H1 (cell line): ENCODE data around the gene CYTIP. TPM values are rescaled to one million over a fixed set of nuclear protein-coding genes. Genes with fewer than 3 reads are reported as not detected.

Experiments used
- EP300 ChIP-seq, 2 experiments: IDR thresholded peaks; 1 replicate in 1 of 2; 2 replicates in 1 of 2; pipeline ENCODE4 v1.6.1; 2011 to 2012; ENCODE audit warnings: low read depth in 2 of 2, low read length in 2 of 2, mild to moderate bottlenecking in 2 of 2, borderline replicate concordance in 1 of 2, inconsistent platforms in 1 of 2, moderate library complexity in 1 of 2
- GABPA ChIP-seq: IDR thresholded peaks from 2 replicates; pipeline ENCODE4 v1.6.1; 2011; ENCODE audit warnings: mild to moderate bottlenecking, low read length, moderate library complexity, borderline replicate concordance; ENCODE audit not compliant: insufficient read depth
- PHF8 ChIP-seq: fragments of 200-600 bp; sonication (generic); conservative IDR thresholded peaks from 2 replicates; pipeline ENCODE4 v1.7.1; 2012; ENCODE audit warnings: low read depth, mild to moderate bottlenecking, inconsistent platforms, low read length, moderate library complexity
- RNF2 ChIP-seq: fragments of 200-900, 300-1000 bp; sonication (generic); IDR thresholded peaks from 2 replicates; pipeline ENCODE4 v1.7.1; 2016; ENCODE audit warnings: borderline replicate concordance, low read depth, mild to moderate bottlenecking, antibody characterized with exemption, low read length; ENCODE audit not compliant: poor library complexity, severe bottlenecking; ENCODE audit errors: missing control alignments
- SRF ChIP-seq: IDR thresholded peaks from 2 replicates; pipeline ENCODE4 v1.6.1; 2011; ENCODE audit warnings: mild to moderate bottlenecking, low read depth, low read length, moderate library complexity
- TEAD4 ChIP-seq: IDR thresholded peaks from 2 replicates; pipeline ENCODE4 v1.6.1; 2012; ENCODE audit warnings: low read depth, low read length, inconsistent platforms, mixed read lengths
- polyA plus RNA-seq, 7 experiments: library from polyadenylated mRNA; depleted of rRNA in 3 of 7; stranded (reverse) in 5 of 7; unstranded in 2 of 7; fragments of >200 nt in 5 of 7; fragments of 200-250 nt in 2 of 7; gene quantifications; 1 replicate in 5 of 7; 2 replicates in 1 of 7; 4 replicates in 1 of 7; pipeline versions ENCODE4 v1.2.1 to v1.2.3, GENCODE V29; 2011 to 2013; ENCODE audit warnings: missing spikeins in 2 of 7, mixed read lengths in 2 of 7
- total RNA-seq: library from RNA; stranded (reverse); fragmentation: NEBNext Ultra II Directional; extraction: Animal tissue kit (Norgen Biotek cat#: 25700); gene quantifications from 2 replicates; pipeline ENCODE4 v1.2.1, GENCODE V29; 2021

The CYTIP gene
- total and polyA plus RNA-seq, 2 of the 8 experiments (the other 6 are each of a cell fraction or from before 2014, with no cell fraction given): 0.12 TPM; not detected in 1

GRCh38 chr2:157487747-157488146, 43.9 kb upstream of the CYTIP start (continued):
- TF ChIP-seq RNF2 (no peak), TEAD4 (no peak), EP300 (IDR thresholded peaks at IDR 0.05; ENCODE audit: borderline replicate concordance in 1 of 2, low read depth in 2 of 2, low read length in 2 of 2) (no peak), SRF (no peak), PHF8 (no peak), GABPA (no peak)
